NCI-H2029 (cell line): ENCODE measurements around the gene RNASEH2A.

Experiments
- DNase-seq: peaks from one replicate; lab custom pipeline; 2025; lab: John Stamatoyannopoulos, UW

The RNASEH2A gene

DNA sequence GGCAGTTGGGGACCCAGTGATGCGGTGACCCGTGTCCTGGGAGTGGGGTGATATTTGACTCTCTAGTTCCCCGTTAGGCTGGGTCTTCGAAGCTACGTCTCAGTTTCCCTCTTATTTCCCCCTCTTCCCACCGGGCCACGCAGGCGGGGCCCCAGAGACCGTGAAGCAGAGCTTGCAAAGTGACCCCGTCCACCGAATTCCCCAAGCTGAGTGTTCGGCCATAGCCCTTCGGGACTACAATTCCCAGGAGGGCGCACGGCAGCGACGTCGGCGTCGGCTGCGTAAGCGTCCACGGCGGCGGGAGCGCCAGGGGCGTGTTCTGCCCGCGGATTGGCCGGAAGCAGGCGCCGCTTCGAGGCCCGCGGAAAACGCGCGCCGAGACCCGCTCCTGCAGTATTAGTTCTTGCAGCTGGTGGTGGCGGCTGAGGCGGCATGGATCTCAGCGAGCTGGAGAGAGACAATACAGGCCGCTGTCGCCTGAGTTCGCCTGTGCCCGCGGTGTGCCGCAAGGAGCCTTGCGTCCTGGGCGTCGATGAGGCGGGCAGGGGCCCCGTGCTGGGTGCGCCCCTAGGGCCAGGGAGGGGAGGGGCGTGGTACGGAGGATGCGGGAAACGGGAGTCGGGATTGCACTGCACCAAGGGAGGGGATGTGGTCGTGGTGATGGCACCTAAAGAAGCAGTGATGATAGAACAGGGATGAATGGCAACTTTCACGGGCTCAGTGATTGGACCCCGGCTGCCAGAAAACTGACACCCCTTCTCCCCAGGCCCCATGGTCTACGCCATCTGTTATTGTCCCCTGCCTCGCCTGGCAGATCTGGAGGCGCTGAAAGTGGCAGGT, at the start of gene RNASEH2A:
Gene RNASEH2A (plus strand): TSS at position 343 of the 840 bp plus-strand sequence. CDS start 90 bp downstream, at position 433.
- DNase-seq, result peak; percentile 82

DNA sequence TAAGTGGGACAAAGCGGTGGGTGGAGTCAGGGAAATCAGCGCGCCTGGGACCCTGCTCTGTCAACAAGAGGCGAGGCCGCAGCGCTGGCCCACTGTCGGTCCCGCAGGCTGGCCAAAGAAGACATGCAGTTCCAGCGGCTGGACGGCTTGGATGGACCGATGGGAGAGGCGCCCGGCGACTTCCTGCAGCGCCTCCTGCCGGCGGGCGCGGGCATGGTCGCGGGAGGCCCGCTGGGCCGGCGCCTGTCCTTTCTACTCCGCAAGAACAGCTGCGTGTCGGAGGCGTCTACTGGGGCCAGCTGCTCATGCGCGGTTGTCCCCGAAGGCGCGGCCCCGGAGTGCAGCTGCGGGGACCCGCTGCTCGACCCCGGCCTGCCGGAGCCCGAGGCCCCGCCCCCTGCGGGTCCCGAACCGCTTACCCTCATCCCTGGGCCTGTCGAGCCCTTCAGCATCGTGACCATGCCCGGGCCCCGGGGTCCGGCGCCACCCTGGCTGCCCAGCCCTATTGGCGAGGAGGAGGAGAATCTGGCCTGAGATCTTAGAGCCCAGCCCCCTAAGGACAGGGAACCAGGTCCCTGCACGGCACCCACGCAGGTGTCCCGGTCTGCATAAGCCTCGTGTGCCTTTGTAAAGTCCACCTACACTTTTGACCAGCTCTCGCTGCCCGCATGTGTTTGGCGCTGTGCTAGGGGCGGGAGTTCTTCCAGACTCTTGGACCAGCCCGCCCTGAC, 48.7 kb upstream of the RNASEH2A start:
- DNase-seq, result peak; percentile 47

DNA sequence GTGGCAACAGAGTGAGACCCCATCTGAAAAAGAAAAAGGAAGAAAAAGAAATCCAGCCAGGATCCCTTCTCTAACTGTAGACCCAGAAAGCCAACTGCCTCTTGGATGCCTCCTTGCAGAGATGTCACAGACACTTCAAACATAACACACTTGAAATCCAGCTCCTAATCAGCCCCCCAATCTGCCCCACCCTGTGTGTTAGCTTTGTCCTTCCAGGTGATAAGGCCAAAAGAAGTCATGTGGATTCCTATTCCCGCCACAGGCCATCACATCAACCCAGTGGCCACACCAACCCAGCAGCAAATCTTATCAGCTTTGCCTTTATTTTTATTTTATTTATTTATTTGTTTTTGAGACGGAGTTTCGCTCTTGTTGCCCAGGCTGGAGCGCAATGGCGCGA, 46.7 kb upstream of the RNASEH2A start:
- no peak for DNase-seq

DNA sequence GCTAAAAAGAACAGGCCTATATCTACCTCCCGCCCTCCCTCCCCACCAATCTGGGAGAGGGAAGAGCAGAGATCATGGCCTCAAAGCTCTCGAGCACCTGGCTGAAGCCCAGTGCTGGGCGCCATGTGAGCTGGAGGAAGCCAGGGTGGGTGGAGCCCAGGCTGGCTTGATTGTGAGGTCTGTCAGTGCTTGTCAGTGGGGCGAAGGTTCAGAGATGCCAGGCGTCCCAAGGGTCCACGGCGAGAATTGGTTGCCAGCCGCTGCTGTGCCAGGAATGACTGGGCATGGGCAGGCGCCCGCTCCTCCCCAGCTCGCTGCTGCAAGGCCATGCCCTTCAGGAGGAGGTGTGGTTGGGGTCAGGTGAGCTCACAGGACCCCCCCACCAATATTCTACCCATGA, 43.3 kb upstream of the RNASEH2A start:
- no peak for DNase-seq

DNA sequence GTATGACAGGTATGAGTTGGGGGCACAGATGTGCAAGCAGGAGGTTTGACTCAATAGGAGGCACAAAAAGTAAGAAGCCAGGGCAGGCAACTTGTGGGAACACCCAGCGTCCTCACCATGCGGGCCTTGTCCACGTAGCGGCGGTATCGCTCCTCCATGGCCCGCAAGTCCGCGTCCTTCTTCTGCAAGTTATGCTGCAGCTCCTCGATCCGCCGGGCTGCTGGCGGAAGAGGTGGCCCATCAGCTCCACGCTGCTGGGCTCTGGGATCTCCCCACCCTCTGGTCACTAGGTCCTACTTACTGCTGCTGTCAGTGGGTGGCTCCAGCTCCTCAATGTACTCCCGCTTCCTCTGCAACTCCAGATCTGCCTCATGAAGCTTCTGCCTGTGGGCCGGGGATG, 41.7 kb upstream of the RNASEH2A start:
- no peak for DNase-seq

DNA sequence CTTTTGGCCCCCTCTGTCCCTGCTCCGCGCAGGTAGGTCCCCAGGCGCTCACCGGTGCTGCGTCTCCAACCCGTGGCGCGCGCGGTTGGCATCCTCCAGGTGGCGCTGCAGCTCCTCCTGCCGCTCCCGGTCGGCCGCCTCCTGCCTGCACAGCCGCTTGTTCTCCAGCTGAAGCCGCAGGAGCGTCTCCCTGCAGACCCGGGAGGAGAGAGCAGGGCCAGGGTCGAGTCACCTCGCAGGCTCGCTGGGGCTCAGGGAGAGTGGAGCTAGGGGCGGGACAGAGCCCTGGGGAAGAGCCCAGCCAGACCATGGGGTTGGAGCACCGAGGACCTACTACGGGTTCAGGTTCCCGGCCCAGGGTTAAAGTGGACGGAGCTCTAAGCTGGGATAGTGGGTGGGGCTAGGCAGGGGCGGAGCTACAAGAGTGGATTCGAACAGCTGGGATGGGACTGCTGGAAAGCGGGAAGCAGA, 40.3 kb upstream of the RNASEH2A start:
- peak; percentile 58 for DNase-seq

DNA sequence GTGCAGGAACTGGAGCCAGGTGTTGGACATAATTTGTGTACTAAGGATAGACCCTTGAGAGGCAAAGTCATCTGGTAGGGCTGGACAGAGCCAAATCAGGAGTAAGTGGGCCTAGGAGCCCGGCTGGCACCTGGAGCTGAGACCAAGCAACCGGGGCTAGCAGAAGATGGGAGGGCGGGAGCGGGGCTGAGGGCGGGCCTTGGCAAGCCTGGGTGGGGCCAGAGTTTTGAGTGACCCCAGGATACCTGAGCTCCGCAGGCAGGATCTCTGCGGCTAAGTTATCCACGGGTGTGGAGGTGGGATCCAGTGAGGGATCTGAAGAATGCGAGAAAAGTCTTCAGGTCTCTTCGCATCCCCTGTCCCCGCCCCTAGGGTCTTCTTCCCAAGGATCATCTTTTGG, 39.2 kb upstream of the RNASEH2A start:
- no peak for DNase-seq

DNA sequence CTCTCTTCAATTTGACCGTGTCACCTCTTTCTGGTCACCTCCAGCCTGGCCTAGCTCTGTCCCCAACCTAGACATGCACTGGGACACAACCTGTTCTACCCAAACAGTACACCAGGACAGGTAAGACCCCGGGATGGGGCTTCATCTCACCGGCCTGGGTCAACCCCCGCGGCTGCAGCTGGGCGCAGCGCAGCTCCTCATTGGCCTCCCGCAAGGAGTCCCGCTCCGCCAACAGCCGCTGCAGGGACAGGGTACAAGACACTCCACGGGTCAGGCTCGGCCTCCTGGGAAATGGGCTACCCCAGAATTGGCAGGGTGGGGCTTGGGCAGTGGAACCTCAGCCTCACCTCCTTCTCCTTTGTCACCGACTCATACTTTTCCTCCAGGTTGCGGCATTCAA, 38.7 kb upstream of the RNASEH2A start:
- DNase-seq, result no peak

DNA sequence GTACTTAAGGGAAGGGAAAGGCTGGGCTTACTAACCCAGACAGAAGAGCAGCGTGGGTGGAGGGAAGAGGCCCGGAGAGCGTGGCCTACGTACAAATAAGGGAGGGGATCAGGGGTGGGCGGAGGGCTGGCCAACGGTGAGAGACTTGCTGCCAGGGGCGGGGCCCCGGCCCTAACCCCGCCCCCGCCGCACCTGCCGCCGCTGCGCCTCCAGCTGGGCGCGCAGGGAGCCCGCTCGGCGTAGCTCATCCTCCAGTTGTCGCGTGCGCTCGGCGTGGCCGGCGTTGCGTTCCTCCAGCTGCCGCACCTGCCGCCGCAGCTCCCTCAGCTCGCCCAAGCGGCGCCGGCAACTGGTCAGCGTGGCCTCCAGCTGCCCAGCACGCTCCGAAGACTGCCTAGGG, 36.7 kb upstream of the RNASEH2A start:
- no peak for DNase-seq

DNA sequence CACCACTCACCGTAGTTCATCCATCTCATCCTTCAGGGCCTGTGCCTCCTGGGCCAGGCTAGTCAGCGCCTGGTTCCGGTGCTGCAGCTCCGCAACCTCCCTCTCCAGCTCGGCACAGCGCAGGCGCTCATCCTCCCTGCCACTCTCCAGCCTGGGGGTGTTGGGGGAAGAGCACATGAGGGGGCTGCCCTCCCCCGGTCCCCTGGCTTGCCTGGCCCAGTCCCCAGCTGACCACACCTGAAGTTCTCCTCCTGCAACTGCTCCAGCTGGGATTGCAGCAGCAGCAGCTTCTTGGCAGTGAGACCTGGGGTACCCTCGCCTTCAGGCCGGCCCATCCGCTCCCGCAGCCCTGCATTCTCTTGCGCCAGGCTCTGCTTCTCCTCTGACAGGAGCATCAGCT, 35.5 kb upstream of the RNASEH2A start:
- DNase-seq, result no peak

DNA sequence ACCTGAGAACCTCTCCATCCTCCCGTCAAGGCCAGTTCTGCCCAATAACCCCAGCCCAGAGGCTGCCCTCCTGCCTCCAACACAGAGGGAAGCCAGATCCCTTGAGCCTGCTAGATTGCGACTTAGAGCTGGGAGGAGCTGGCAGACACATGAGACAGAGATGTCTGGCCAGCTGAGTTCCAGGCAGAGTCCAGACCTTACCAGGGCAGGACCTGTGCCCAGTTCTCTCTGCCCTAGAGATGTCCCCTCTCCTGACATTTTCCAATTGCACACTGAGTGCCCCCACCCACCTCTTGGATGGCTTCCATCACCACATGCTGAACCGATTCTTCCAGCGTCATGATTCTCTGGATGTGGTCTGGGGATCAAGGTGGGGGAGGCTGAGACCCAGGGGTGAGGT, 34.1 kb upstream of the RNASEH2A start:
- DNase-seq, result no peak

DNA sequence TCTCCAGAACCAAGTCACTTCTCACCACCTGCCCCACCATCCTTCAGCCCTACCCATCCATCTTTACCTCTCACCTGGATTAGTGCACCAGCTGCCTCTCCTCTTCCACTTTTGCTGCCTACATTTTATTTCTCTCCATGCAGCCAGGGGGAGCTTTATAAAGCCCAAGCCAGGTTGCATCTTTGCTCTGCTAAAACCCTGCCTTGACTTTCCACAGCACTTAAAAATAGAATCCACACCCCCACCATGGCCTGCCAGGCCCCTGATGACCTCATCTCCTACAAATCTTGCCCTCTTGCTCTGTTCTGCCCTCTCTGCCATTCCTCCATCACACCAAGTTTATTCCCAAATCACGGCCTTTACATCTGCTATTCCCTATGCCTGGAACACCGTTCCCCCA, 32.8 kb upstream of the RNASEH2A start:
- no peak for DNase-seq

DNA sequence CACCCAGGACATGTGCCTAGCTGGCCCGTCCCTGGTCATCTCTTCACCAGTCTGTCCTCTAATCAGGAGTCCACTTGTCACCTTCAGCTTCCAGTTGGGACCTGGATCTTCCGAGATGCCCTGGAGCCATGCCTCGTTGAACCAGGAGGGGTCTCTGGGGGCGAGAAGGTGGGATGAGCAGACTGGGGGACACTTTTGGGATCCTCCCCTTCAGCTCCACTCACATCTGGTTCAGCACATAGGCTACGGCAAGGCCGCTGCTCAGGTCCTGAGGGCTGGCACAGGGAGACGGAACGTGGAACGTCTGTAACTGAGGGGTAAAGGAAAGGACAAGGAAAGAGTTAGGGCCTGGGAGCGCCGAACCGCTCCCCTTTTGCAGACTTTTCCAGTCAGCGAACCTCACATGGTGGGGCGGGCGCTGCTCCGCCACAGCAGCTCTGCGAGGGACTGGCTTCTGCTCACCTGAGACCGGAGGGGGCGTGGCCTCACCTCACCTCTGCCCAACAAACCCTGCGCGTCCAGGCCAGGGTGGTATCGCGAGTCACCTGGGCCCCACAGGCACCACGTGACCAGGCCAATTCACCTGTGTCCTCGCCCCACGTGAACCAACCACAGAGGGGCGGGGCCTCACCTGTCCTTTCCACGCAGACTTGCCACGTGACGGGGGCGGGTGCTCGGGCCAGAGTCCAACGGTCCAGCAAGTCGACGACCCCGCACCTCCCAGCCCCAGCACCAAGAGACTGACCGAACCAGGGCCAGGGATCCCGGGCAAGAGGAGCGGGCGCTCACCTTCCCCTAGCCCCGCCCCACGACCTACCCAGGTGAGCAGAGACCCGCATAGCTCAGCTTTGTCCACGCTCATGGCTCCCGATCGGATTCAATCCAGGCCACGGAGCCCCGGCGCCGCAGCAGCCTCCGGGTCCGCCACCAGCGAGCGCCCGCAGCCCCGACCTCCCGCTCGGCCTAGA, 31.5 kb upstream of the RNASEH2A start, which contains the start of gene HOOK2:
Gene HOOK2 (minus strand): TSS at position 965 of the 968 bp plus-strand sequence. CDS start 103 bp downstream, at position 862.
- peak; percentile 98 for DNase-seq

DNA sequence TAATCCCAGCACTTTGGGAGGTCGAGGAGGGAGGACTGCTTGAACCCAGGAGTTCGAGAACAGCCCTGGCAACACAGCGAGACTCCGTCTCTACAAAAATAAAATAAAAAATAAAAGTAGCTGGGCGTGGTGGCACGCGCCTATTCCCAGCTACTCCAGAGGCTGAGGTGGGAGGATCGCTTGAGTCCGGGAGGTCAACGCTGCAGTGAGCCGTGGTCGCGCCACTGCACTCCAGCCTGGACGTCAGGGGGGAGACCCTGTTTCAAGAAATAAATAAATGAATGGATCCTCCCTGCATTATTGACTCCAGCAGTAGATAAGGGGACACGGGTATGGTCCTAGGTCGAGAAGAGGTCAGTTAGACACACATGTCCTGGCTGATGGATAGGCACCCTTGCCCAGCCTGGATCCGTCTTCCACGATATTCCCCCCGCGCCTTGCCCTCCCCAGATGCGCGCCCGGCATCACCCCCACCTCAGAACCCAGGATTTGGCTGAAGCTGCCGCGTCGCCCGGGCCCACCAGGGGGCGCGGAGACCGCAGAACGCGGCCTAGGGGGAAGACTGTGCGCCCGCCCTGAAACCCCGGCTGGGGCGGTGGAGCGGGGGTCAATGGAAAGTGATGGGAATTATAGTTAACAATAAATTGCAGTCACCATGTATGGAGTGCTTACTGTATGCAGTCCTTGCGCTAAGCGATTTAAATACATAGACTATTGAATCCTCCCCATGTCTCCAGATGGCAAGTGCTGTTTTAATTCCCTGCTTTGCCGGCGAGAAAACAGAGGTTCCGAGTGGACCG, 29.0 kb upstream of the RNASEH2A start:
- peak; percentile 73 for DNase-seq

DNA sequence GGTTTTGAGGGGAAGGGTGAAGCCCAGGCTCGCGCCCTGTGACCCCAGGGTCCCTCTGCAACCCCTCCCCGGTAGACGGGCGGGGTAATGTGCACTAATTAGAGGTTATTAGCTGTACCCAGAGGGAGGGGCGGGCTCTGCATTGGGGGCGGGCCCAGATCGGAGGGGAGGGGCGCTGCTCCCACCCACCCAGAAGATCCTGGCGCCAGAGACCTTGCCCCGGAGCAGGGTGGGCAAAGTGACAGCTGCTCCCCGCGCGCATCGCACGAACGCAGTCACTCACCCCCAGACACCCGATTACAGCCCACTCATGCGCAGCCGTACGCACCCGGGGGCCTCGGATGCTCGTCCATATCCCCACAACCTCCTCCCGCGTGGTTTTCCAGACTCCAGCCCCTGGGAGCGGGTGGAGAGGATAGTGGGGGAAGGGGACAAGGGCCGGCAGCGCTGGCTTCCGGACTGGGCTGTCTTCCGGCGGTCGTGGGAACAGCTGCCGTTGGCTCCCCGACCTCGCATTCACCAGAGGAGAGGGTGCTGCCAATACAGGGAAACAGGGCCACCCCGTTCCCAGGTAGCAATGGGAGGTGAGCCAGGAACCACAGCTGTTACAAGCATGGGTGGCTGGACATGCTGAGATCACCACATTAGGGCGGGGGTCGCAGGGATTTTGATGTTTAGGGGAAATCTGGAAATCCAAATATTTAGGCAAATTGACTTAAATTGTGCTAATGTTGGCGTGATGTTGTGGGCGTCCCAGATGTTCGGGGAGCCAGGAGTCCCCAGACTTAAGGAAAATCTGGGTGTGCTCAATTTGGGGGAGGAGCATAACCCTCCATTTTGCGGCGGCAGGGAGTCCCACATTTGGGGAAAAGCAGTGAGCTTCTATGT, 28.1 kb upstream of the RNASEH2A start:
- peak; percentile 65 for DNase-seq

DNA sequence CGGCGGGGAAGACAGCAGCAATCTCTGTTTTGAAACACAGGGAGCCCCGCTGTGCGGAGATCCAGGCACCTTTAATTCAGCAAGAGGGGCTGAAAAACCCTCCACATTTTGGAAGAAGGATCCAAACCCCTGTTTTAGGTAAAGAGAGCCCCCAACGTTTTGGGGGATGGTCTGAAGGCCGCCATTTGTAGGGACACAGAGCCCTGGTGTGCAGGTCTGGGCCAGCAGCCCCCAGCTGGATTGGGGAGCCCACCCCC, 27.6 kb upstream of the RNASEH2A start:
- no peak for DNase-seq

DNA sequence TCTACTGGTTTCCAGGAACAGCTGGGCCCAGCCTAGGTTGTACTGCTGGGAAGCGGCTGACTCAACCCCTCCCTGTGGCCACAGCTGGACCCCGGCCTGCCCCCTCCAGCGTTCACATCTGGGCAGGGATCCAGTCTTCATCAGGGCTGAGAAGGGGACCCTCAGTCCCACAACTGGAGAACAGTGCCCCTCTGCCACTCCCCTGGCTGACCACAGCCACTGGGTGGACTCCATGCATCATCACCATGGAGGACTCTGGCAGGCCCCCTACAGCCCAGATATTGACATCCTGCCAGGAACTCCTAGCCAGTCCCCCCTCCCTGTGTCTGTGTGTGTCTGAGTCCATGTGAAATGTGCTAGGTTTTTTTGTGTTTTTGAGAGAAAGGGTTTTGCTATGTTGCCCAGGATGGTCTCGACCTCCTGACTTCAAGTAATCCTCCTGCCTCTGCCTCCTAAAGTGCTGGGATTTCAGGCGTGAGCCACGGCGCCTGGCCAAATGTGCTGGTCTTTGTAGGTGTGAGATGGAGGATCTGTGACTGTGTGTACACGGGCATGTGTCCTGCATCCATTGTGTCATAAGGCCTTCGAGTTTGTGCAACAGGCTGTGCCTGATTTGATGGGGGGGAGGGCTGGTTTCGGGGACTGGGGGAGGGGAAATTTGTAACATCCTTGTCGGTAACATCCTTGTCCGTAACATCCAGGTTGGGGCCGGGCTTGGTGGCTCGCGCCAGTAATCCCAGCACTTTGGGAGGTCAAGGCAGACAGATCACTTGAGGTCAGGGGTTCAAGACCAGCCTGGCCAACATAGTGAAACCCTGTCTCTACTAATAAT, 27.0 kb upstream of the RNASEH2A start:
- no peak for DNase-seq

DNA sequence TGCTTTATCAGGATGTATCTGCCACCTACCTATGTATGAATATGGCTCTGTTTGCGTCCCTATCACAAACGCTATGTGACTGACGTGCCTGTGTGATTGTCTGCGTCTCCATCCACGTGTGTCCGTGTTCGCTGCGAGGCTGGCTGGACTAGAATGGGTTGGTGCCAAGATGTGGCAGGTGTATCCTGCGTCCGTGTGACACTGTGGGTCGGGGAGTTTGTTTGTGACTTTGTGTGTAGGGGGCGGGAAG, 24.3 kb upstream of the RNASEH2A start:
- no peak for DNase-seq

DNA sequence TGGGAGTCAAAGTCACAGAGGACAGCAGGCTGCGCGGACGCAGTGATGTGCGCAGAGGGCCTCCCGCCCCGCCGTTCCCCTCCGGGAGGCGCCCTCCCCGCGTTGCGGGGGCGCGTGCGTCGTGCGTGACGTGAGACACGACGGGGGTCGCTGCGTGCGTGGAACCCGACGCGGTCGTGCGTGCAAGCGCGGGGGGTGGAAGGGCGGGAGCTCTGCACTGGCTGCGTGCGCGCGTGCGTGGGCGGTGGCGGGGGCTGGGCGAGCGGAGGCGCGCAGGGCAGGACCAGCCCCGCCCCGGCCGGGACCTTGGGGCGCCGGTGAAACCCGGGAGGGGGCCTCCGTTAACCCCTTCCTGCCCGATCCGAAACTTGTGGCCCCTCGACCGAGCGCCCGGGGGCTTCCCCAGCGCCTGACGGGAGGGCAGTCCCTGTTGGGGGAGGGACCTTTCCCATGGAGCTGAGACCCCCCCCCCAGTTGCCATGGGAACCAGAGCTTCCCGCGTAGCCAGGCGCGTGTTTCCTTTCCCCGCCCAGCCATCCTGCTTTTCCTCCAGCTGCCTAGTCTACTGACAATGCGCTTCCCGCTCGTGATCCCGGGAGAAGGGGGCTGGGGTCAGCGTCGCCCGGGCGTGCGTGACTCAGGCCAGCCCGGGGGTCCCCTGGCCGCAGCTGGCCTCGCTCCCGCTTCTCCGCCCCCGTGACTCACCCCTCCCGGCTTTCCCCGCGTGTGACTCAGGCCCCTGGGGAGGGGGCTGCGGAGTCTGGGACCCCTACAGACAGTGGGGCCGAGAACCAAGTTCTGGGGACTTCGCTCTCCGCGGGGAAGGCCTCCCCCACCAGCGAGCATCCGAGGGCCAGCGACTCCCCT, 23.7 kb upstream of the RNASEH2A start:
- peak; percentile 69 for DNase-seq
